Measurements from ENCODE around the gene BBOF1. TPM values are rescaled to one million over a fixed set of nuclear protein-coding genes. Genes with fewer than 3 reads are reported as not detected.
A peak's percentile ranks its signal among the peaks of the same experiment; 100 is the strongest.

Gene BBOF1
- total RNA-seq, 1 experiment from 2014 or later, result 4.0 TPM

DNA sequence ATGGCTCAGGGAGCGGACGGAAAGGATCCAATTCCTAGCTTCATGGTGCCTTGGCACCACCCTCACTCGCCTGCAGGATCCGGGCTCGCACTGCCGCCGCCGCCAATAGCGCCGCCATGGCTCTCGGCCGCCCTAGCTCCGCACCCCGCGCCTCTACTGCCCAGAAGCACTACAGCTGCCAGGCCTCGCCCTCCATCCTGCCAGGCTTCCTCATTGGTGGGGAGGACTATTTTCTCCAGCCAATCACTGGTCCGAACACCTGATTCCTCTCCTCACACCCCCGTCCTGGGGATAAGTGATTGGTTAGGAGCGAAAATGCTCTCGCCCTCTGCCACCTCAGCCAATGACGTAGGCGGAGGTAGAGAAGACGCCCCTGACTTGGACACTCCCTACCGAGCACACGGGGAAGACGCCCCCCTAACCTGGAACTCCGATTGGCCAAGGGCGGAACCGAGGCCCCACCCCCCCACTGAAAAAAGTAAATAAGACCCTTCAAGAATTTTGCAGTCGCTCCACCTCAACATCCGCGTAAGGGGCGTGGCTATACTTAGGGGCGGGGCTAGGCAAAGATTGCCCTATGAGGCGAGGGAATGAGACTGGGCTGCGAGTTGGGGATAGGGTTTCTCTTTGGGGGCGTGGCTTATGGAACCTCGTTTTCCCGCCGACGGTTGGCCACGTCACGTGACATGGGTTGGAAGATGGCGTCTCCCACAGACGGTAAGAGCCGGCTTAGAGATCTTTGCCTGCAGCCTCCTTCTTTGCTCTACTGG lies 65.3 kb downstream of the BBOF1 start, which contains the start of the genes ALDH6A1 and LIN52:
ALDH6A1 (minus strand) TSS at position 177 of the 770 bp plus-strand sequence; CDS start at position 118, 59 bp downstream.
LIN52 (plus strand) TSS at position 680 of the 770 bp plus-strand sequence; CDS start at position 699, 19 bp downstream.
- Histone ChIP-seq H4K20me1 (ENCODE audit: insufficient read depth) (no peaks in the 10 kb centered on the region), H3K4me1 (ENCODE audit: control insufficient read depth in 1 of 2, insufficient read depth in 2 of 2, low read length in 2 of 2) (peaks cover 0 to 19% of the 10 kb centered on the region in 2 experiments; a peak in 3 of 4 replicates), H3K9me3 (ENCODE audit: control insufficient read depth in 1 of 2, insufficient read depth in 1 of 2, low read depth in 1 of 2, low read length in 2 of 2) (no peaks in the 10 kb centered on the region), H3K4me2 (ENCODE audit: low read length) (peak within 1 kb of the TSS; percentile 100), H3K36me3 (ENCODE audit: control insufficient read depth in 1 of 2, insufficient read depth in 2 of 2, low read length in 2 of 2) (no peaks in the 10 kb centered on the region), H3K4me3 (replicated peaks in 1 of 2; ENCODE audit: low read depth in 1 of 2, low read length in 2 of 2) (peak within 1 kb of the TSS; percentile 88 to 98), H3K27ac (ENCODE audit: low read depth, low read length) (peak within 1 kb of the TSS; percentile 32), H3K9me2 (ENCODE audit: insufficient read depth) (no peaks in the 10 kb centered on the region), H2AFZ (ENCODE audit: low read depth, low read length, poor library complexity, severe bottlenecking) (peak within 1 kb of the TSS; percentile 45), H3K9ac (ENCODE audit: low read length) (peak within 1 kb of the TSS; percentile 93), H3K27me3 (ENCODE audit: insufficient read depth, low read length) (no peaks in the 10 kb centered on the region), H3K79me2 (ENCODE audit: insufficient read depth, low read length) (peaks cover 18% of the 10 kb centered on the region)
- RAD21 ChIA-PET (ENCODE audit: low non-redundant PET in 1 of 2, low total read pairs in 2 of 2, uncharacterized antibody in 2 of 2, unreplicated experiment in 2 of 2), result no interaction called here
- CTCF ChIA-PET, result no interaction called here
- intact Hi-C loops (cut with micrococcal nuclease), result no loop called here
- POLR2A ChIA-PET, result interaction anchor here (1.6 kb wide), 1 partner anchor 23 kb away, joined by 3 read pairs; no protein-coding TSS in a partner anchor
- no TSS peak for BruUV-seq (replicated peaks)
- DNase-seq (ENCODE audit: low read depth, low spot score) (peak; percentile 100), ATAC-seq (peak; percentile 95)
- no peak for TF ChIP-seq TCF7L2 (IDR thresholded peaks at IDR 0.05; ENCODE audit: borderline replicate concordance, extremely low read depth, insufficient read depth, insufficient read length)
- TF ChIP-seq, protein P1, sequence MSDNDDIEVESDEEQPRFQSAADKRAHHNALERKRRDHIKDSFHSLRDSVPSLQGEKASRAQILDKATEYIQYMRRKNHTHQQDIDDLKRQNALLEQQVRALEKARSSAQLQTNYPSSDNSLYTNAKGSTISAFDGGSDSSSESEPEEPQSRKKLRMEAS (IDR thresholded peaks at IDR 0.05), result peak; percentile 88
- no peak for TF ChIP-seq FOSL1 (IDR thresholded peaks at IDR 0.05; ENCODE audit: low read depth)
- no peak for TF ChIP-seq CEBPB (IDR thresholded peaks at IDR 0.05; ENCODE audit: low read depth)
- no peak for TF ChIP-seq EZH2phosphoT487 (IDR thresholded peaks at IDR 0.05; ENCODE audit: borderline replicate concordance)
- TF ChIP-seq JUND (IDR thresholded peaks at IDR 0.05), result no peak
- TF ChIP-seq EGR1 (IDR thresholded peaks at IDR 0.05; ENCODE audit: low read depth), result peak; percentile 84
- TF ChIP-seq, protein P2, sequence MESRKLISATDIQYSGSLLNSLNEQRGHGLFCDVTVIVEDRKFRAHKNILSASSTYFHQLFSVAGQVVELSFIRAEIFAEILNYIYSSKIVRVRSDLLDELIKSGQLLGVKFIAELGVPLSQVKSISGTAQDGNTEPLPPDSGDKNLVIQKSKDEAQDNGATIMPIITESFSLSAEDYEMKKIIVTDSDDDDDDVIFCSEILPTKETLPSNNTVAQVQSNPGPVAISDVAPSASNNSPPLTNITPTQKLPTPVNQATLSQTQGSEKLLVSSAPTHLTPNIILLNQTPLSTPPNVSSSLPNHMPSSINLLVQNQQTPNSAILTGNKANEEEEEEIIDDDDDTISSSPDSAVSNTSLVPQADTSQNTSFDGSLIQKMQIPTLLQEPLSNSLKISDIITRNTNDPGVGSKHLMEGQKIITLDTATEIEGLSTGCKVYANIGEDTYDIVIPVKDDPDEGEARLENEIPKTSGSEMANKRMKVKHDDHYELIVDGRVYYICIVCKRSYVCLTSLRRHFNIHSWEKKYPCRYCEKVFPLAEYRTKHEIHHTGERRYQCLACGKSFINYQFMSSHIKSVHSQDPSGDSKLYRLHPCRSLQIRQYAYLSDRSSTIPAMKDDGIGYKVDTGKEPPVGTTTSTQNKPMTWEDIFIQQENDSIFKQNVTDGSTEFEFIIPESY (IDR thresholded peaks at IDR 0.05; ENCODE audit: extremely low read depth, insufficient replicate concordance, low read length), result no peak
- no peak for TF ChIP-seq CBX3 (IDR thresholded peaks at IDR 0.05; ENCODE audit: low read depth)
- TF ChIP-seq EZH2 (IDR thresholded peaks at IDR 0.05), result no peak
- TF ChIP-seq SIN3A (IDR thresholded peaks at IDR 0.05; ENCODE audit: low read depth), result peak; percentile 98
- TF ChIP-seq YY1 (IDR thresholded peaks at IDR 0.05; ENCODE audit: extremely low read depth, insufficient replicate concordance, low read depth, low read length), result peak; percentile 94
- peak; percentile 96 for TF ChIP-seq SP1 (IDR thresholded peaks at IDR 0.05; ENCODE audit: low read depth)
- no peak; the same call in 1 of the 2 replicates for TF ChIP-seq ELF1 (IDR thresholded peaks at IDR 0.05; ENCODE audit: borderline replicate concordance, low read depth)
- peak; percentile 85; the same call in 1 of the 2 replicates for TF ChIP-seq SRF (IDR thresholded peaks at IDR 0.05; ENCODE audit: low read depth)
- TF ChIP-seq RAD21 (IDR thresholded peaks at IDR 0.05; ENCODE audit: low read depth), result no peak
- TF ChIP-seq, protein P3, sequence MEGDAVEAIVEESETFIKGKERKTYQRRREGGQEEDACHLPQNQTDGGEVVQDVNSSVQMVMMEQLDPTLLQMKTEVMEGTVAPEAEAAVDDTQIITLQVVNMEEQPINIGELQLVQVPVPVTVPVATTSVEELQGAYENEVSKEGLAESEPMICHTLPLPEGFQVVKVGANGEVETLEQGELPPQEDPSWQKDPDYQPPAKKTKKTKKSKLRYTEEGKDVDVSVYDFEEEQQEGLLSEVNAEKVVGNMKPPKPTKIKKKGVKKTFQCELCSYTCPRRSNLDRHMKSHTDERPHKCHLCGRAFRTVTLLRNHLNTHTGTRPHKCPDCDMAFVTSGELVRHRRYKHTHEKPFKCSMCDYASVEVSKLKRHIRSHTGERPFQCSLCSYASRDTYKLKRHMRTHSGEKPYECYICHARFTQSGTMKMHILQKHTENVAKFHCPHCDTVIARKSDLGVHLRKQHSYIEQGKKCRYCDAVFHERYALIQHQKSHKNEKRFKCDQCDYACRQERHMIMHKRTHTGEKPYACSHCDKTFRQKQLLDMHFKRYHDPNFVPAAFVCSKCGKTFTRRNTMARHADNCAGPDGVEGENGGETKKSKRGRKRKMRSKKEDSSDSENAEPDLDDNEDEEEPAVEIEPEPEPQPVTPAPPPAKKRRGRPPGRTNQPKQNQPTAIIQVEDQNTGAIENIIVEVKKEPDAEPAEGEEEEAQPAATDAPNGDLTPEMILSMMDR (IDR thresholded peaks at IDR 0.05 in 2 of 3, conservative IDR thresholded peaks at IDR 0.05 in 1 of 3; ENCODE audit: borderline replicate concordance in 1 of 3, insufficient read depth in 1 of 3, low read depth in 2 of 3, low read length in 2 of 3), result no peak
- TF ChIP-seq, protein P4, sequence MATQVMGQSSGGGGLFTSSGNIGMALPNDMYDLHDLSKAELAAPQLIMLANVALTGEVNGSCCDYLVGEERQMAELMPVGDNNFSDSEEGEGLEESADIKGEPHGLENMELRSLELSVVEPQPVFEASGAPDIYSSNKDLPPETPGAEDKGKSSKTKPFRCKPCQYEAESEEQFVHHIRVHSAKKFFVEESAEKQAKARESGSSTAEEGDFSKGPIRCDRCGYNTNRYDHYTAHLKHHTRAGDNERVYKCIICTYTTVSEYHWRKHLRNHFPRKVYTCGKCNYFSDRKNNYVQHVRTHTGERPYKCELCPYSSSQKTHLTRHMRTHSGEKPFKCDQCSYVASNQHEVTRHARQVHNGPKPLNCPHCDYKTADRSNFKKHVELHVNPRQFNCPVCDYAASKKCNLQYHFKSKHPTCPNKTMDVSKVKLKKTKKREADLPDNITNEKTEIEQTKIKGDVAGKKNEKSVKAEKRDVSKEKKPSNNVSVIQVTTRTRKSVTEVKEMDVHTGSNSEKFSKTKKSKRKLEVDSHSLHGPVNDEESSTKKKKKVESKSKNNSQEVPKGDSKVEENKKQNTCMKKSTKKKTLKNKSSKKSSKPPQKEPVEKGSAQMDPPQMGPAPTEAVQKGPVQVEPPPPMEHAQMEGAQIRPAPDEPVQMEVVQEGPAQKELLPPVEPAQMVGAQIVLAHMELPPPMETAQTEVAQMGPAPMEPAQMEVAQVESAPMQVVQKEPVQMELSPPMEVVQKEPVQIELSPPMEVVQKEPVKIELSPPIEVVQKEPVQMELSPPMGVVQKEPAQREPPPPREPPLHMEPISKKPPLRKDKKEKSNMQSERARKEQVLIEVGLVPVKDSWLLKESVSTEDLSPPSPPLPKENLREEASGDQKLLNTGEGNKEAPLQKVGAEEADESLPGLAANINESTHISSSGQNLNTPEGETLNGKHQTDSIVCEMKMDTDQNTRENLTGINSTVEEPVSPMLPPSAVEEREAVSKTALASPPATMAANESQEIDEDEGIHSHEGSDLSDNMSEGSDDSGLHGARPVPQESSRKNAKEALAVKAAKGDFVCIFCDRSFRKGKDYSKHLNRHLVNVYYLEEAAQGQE (IDR thresholded peaks at IDR 0.05; ENCODE audit: low read depth), result no peak
- TF ChIP-seq, protein P5, sequence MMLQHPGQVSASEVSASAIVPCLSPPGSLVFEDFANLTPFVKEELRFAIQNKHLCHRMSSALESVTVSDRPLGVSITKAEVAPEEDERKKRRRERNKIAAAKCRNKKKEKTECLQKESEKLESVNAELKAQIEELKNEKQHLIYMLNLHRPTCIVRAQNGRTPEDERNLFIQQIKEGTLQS (IDR thresholded peaks at IDR 0.05), result no peak
